ENCODE data around the gene CEBPB. TPM values are rescaled to one million over a fixed set of nuclear protein-coding genes. Genes with fewer than 3 reads are reported as not detected.

The CEBPB gene
- total RNA-seq, 1 donor from 2014 or later: 264 TPM

DNA sequence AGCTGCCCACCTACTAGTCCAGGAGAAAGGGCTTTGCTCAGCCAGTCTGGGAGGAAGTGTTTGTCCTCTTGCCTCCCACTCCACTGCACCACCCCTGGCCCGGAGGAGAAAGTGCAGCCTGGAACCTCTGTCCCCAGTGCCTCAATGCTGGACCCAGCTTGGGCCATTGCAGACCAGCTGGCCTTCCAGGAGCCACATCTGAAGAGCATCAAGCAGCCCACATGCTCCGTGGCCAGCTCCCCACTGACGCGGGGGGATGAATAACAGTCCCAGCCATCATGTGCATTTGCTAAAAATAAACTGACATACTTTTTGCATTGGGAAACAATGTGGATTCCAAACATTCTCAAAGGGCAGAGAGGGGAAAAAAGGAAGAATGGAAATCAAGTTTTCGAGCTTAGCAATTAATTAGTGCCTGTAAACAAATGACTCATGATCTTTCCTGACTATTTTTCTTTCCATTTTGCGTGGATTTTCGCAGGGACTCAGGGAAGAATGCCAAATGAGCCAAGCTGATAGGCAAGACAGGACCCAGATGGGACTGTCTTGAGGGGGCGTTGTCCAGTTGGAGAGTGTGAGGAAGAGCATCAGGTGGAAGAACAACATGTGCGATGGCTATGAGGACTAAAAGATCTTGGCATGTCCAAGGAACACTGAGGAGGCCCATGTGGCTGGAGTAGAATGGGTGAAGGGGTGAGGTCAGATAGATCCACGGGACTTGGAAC, 34.1 kb downstream of the CEBPB start:
- intact Hi-C loops (cut with DNase I): no loop called here
- TF ChIP-seq POLR2A (IDR thresholded peaks at IDR 0.05): peak in 1 of 2 donors; percentile 20
- TF ChIP-seq, protein P1, sequence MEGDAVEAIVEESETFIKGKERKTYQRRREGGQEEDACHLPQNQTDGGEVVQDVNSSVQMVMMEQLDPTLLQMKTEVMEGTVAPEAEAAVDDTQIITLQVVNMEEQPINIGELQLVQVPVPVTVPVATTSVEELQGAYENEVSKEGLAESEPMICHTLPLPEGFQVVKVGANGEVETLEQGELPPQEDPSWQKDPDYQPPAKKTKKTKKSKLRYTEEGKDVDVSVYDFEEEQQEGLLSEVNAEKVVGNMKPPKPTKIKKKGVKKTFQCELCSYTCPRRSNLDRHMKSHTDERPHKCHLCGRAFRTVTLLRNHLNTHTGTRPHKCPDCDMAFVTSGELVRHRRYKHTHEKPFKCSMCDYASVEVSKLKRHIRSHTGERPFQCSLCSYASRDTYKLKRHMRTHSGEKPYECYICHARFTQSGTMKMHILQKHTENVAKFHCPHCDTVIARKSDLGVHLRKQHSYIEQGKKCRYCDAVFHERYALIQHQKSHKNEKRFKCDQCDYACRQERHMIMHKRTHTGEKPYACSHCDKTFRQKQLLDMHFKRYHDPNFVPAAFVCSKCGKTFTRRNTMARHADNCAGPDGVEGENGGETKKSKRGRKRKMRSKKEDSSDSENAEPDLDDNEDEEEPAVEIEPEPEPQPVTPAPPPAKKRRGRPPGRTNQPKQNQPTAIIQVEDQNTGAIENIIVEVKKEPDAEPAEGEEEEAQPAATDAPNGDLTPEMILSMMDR (IDR thresholded peaks at IDR 0.05): no peak
- peak; percentile 93 to 94 for TF ChIP-seq POLR2AphosphoS5 (IDR thresholded peaks at IDR 0.05; ENCODE audit: insufficient read depth in 1 of 2, low read depth in 1 of 2)

GRCh38 chr20:50226093-50226974, 35.7 kb downstream of the CEBPB start:
- Histone ChIP-seq H3K36me3 (no peaks in the 10 kb centered on the region), H3K4me1 (peaks cover 31% of the 10 kb centered on the region), H3K27me3 (no peaks in the 10 kb centered on the region), H3K4me3 (no peak overlapping the region), H3K9me3 (no peaks in the 10 kb centered on the region), H3K27ac (peak overlapping the region; percentile 94)
- intact Hi-C loops (cut with DNase I): no loop called here
- no peak for DNase-seq (ENCODE audit: extremely low spot score in 2 of 2)
- peak in 1 of 2 donors; percentile 74 for TF ChIP-seq POLR2AphosphoS5 (IDR thresholded peaks at IDR 0.05; ENCODE audit: insufficient read depth in 1 of 2, low read depth in 1 of 2)
- TF ChIP-seq POLR2A (IDR thresholded peaks at IDR 0.05): no peak
- TF ChIP-seq, protein P1 (IDR thresholded peaks at IDR 0.05): peak in 1 of 3 experiments; percentile 20

More for the DNA sequence above, 34.1 kb downstream of the CEBPB start:
- H3K4me1 ChIP-seq: peaks cover 31% of the 10 kb centered on the region
- H3K27me3 ChIP-seq: no peaks in the 10 kb centered on the region
- peak overlapping the region; percentile 94 for H3K27ac ChIP-seq
- peak in 1 of 2 donors; percentile 98 for DNase-seq (ENCODE audit: extremely low spot score in 2 of 2)
- no peak overlapping the region for H3K4me3 ChIP-seq
- no peaks in the 10 kb centered on the region for H3K36me3 ChIP-seq
- no peaks in the 10 kb centered on the region for H3K9me3 ChIP-seq

GRCh38 chr20:50227506-50227905, 36.9 kb downstream of the CEBPB start:
- no peak for DNase-seq (ENCODE audit: extremely low spot score in 2 of 2)
- no peak for TF ChIP-seq POLR2AphosphoS5 (IDR thresholded peaks at IDR 0.05; ENCODE audit: insufficient read depth in 1 of 2, low read depth in 1 of 2)
- TF ChIP-seq, protein P1 (IDR thresholded peaks at IDR 0.05): no peak
- no peak for TF ChIP-seq POLR2A (IDR thresholded peaks at IDR 0.05)
- intact Hi-C loops (cut with DNase I): no loop called here
- Histone ChIP-seq H3K36me3 (no peaks in the 10 kb centered on the region), H3K4me3 (no peak overlapping the region), H3K27me3 (no peaks in the 10 kb centered on the region), H3K27ac (peak overlapping the region; percentile 94), H3K9me3 (no peaks in the 10 kb centered on the region), H3K4me1 (peaks cover 31% of the 10 kb centered on the region)

DNA sequence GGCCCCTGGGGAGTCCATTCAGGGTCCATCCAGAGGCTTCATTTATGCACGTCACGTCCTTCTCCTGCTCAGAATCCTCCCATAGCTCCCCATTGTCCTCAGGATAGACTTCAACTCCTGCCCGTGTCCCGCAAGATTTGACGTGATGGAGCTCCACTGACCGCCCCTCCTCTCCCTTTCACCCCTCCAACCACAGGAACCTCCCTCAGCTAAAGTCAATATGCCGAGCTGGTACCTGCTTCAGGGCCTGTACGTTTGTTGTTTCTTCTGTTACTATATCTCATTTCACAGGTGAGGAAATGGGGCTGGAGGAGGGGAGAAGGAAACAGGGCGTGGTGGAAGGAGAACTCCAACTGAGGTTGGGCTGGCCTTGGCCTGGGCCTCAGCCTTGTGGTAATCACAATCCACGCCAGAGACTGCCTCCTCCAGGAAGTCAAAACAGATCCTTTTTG, 38.6 kb downstream of the CEBPB start:
- Histone ChIP-seq H3K27me3 (no peaks in the 10 kb centered on the region), H3K4me3 (no peak overlapping the region), H3K36me3 (no peaks in the 10 kb centered on the region), H3K27ac (no peak overlapping the region), H3K4me1 (peaks cover 34% of the 10 kb centered on the region), H3K9me3 (no peaks in the 10 kb centered on the region)
- no peak for DNase-seq (ENCODE audit: extremely low spot score in 2 of 2)
- intact Hi-C loops (cut with DNase I): no loop called here
- no peak for TF ChIP-seq POLR2A (IDR thresholded peaks at IDR 0.05)
- no peak for TF ChIP-seq POLR2AphosphoS5 (IDR thresholded peaks at IDR 0.05; ENCODE audit: insufficient read depth in 1 of 2, low read depth in 1 of 2)
- TF ChIP-seq, protein P1 (IDR thresholded peaks at IDR 0.05): no peak

Measured in vagina (tissue), 2 donors.